Right atrium auricular region (tissue), 2 donors: ENCODE results near the gene VEGFB. TPM values are rescaled to one million over a fixed set of nuclear protein-coding genes. Genes with fewer than 3 reads are reported as not detected.
A peak's percentile ranks its signal among the peaks of the same experiment; 100 is the strongest.

Experiments
- DNase-seq: peaks from one replicate; pipeline ENCODE4 v3.0.0-alpha.2; 2019; ENCODE audit warnings: low spot score
- H3K27ac ChIP-seq, 2 donors: fragments of 200-600 bp; sonication (generic); 1 replicate in 1 of 2; 2 replicates in 1 of 2; pipeline ENCODE4 v1.5.1; 2016 to 2019
- H3K27me3 ChIP-seq, 2 donors: fragments of 200-600 bp; sonication (generic); one replicate each; pipeline versions ENCODE4 v1.5.1 to v1.6.0; 2017 to 2019
- H3K36me3 ChIP-seq: fragments of 200-600 bp; sonication (generic); one replicate; pipeline ENCODE4 v1.5.1; 2016
- H3K4me1 ChIP-seq, 2 donors: fragments of 200-600 bp; sonication (generic); one replicate each; pipeline versions ENCODE4 v1.5.1 to v1.6.0; 2017 to 2019
- H3K4me3 ChIP-seq, 2 donors: fragments of 200-600 bp; sonication (generic); 1 replicate in 1 of 2; 2 replicates in 1 of 2; pipeline ENCODE4 v1.5.1; 2017 to 2019; ENCODE audit warnings: mild to moderate bottlenecking in 1 of 2, moderate library complexity in 1 of 2
- H3K9me3 ChIP-seq, 2 donors: fragments of 200-600 bp; sonication (generic); one replicate each; pipeline ENCODE4 v1.5.1; 2019
- CTCF ChIP-seq, 2 donors: fragments of 200-600 bp; sonication (generic); IDR thresholded peaks; one replicate each; pipeline ENCODE4 v1.5.1; 2019; ENCODE audit warnings: antibody characterized with exemption in 2 of 2
- total RNA-seq, 2 donors: library from RNA; depleted of rRNA; stranded (reverse); fragments of >200 nt; gene quantifications; one replicate each; pipeline ENCODE4 v1.1.0, GENCODE V29; 2016

VEGFB gene
- total RNA-seq, 2 donors from 2014 or later: 153 to 201 TPM

GRCh38 chr11:64248578-64248977 is 14.2 kb downstream of the VEGFB start:
- TF ChIP-seq CTCF (IDR thresholded peaks at IDR 0.05): no peak
- H3K27me3 ChIP-seq: no peaks in the 10 kb centered on the region
- H3K36me3 ChIP-seq: peaks cover 9% of the 10 kb centered on the region
- H3K4me3 ChIP-seq: no peak overlapping the region
- no peak overlapping the region for H3K27ac ChIP-seq
- peaks cover 0 to 57% of the 10 kb centered on the region in 2 donors for H3K4me1 ChIP-seq
- no peaks in the 10 kb centered on the region for H3K9me3 ChIP-seq
- DNase-seq: no peak

- Histone ChIP-seq H3K4me1 (peaks cover 0 to 60% of the 10 kb centered on the region in 2 donors), H3K9me3 (no peaks in the 10 kb centered on the region), H3K27ac (no peak overlapping the region), H3K4me3 (no peak overlapping the region), H3K27me3 (no peaks in the 10 kb centered on the region), H3K36me3 (peaks cover 5% of the 10 kb centered on the region)
- DNase-seq: no peak
- no peak for TF ChIP-seq CTCF (IDR thresholded peaks at IDR 0.05)
Measured at GRCh38 chr11:64249038-64249437, 14.7 kb downstream of the VEGFB start.

GRCh38 chr11:64249563-64250414 is 15.4 kb downstream of the VEGFB start:
- Histone ChIP-seq H3K27ac (no peak overlapping the region), H3K9me3 (no peaks in the 10 kb centered on the region), H3K36me3 (peaks cover 5% of the 10 kb centered on the region), H3K27me3 (no peaks in the 10 kb centered on the region), H3K4me3 (no peak overlapping the region), H3K4me1 (peaks cover 0 to 59% of the 10 kb centered on the region in 2 donors)
- no peak for TF ChIP-seq CTCF (IDR thresholded peaks at IDR 0.05)
- DNase-seq: no peak

DNA sequence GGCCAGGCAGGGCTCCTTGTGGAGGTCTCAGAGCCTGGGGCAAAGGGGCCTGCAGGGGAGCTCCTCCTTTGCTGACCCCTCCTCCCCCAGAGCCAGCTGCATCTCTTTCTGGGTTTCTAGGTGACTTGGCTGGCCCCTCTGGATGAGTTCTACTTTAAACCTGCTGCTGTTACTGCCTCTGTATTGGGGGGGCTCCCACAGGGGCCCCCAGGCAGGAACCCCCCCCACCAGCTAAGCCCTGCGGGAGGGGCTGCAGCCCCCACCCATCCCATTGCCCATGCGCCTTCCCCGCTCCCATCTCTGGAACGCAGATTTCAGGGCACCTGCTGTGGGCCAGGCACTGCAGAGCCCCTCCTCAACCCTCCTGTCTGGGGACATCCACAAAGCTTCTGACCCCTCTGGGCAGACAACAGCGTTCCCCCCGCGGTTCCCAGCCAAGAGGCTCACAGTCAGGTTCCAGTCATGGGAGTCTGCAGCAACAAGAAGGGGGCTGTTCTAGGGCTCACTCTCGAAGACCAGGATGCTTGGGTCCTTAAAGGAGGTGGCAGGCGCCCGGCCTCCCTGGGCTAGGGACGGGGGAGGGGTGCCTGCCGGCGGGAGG is 16.1 kb downstream of the VEGFB start:
- DNase-seq: no peak
- H3K4me1 ChIP-seq: peaks cover 0 to 51% of the 10 kb centered on the region in 2 donors
- no peaks in the 10 kb centered on the region for H3K27me3 ChIP-seq
- H3K9me3 ChIP-seq: no peaks in the 10 kb centered on the region
- TF ChIP-seq CTCF (IDR thresholded peaks at IDR 0.05): no peak
- H3K27ac ChIP-seq: peak overlapping the region in 1 of 2 donors; percentile 56
- H3K4me3 ChIP-seq: peak overlapping the region; percentile 43 to 83
- peaks cover 8% of the 10 kb centered on the region for H3K36me3 ChIP-seq

DNA sequence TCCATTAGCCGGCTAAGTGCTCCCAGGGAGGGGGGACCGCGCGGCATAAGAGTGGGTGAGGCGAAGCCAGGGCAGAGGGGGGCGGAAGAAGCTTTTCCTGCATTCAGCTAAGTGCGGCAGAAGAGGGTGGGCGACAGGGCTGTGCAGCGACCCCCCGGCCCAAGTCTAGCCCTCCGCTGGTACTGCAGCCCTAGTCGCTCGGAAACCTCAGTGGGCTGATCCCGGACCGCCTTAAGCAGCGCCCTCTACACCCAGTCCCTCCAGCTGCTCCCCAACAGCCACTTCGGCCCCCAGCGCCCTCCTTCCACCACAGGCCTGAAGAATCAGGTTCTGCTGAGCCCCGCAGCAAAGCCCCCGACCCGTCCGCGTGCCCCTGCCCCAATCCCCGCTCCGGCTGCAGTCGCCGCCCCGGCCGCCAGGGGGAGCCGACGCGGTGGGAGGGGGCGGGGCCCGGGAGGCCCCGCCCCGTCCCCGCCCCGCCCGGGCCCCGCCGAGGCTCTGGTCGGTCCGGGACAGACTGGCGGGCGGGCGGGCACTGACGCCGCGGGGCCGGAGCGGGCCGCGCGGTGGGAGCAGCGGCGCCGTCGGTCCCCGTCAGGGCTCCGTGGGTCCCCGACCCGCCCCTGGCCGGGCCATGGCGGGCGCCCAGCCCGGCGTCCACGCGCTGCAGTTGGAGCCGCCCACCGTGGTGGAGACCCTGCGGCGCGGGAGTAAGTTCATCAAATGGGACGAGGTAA is 16.8 kb downstream of the VEGFB start, which contains the start of gene PLCB3:
Gene PLCB3 (plus strand): TSS at position 515 of the 737 bp plus-strand sequence. CDS start 120 bp downstream, at position 635.
- H3K4me3 ChIP-seq: peak within 1 kb of the TSS; percentile 77 to 83
- peak within 1 kb of the TSS; percentile 63 to 71 for H3K27ac ChIP-seq
- TF ChIP-seq CTCF (IDR thresholded peaks at IDR 0.05): peak; percentile 87 to 99
- peaks cover 15% of the 10 kb centered on the region for H3K36me3 ChIP-seq
- DNase-seq: no peak
- H3K4me1 ChIP-seq: peaks cover 0 to 45% of the 10 kb centered on the region in 2 donors
- H3K27me3 ChIP-seq: no peaks in the 10 kb centered on the region
- H3K9me3 ChIP-seq: no peaks in the 10 kb centered on the region
